22Rv1 (cell line): ENCODE results near the gene COL6A2.

Experiments used
- H3K27ac ChIP-seq: fragments of 450-650 bp; 2 replicates; pipeline ENCODE4 v1.5.1; 2017
- ZFX ChIP-seq: fragments of 450-650 bp; IDR thresholded peaks from 2 replicates; pipeline ENCODE4 v1.6.1; 2017; ENCODE audit warnings: antibody characterized with exemption, borderline replicate concordance
- TF ChIP-seq, protein P1 (sequence below): fragments of 450-650 bp; IDR thresholded peaks from 2 replicates; pipeline ENCODE4 v1.5.1; 2017; ENCODE audit warnings: mild to moderate bottlenecking

The COL6A2 gene

DNA sequence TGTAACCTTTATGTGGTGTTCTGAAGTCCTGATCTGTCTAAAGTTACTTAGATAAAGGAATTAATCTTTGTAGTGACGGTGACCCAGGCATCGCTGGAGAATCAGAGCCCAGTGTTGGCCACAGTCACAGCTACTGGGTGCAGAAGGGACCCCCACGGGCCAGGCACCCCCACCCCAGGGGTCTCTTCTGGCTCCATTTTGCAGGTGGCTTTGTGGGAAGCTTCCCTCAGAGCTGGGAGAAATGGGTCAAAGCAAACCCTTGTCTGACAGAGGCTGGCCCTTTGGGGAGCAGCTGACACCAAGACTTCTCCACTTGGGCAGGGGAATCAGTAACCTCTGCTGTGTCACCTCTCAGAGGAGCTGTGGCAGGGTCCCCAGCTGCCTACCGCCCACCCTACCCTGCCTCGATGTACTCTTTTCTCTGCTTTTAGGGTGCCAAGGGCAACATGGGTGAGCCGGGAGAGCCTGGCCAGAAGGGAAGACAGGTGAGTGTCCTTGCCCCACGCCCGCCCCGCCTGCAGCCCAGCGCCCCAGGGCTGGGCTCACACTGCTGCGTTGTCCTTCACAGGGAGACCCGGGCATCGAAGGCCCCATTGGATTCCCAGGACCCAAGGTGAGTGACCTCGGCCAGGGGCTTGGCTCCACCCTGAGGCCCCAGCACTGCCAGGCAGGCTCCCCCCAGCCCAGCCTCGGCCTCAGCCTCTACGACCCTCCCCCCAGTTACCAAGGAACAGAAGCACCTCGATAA, 17.7 kb downstream of the COL6A2 start:
- H3K27ac ChIP-seq = no peak overlapping the region
- TF ChIP-seq, protein P1, sequence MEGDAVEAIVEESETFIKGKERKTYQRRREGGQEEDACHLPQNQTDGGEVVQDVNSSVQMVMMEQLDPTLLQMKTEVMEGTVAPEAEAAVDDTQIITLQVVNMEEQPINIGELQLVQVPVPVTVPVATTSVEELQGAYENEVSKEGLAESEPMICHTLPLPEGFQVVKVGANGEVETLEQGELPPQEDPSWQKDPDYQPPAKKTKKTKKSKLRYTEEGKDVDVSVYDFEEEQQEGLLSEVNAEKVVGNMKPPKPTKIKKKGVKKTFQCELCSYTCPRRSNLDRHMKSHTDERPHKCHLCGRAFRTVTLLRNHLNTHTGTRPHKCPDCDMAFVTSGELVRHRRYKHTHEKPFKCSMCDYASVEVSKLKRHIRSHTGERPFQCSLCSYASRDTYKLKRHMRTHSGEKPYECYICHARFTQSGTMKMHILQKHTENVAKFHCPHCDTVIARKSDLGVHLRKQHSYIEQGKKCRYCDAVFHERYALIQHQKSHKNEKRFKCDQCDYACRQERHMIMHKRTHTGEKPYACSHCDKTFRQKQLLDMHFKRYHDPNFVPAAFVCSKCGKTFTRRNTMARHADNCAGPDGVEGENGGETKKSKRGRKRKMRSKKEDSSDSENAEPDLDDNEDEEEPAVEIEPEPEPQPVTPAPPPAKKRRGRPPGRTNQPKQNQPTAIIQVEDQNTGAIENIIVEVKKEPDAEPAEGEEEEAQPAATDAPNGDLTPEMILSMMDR = no peak
- TF ChIP-seq ZFX = no peak

GRCh38 chr21:46116189-46116775, 18.4 kb downstream of the COL6A2 start:
- TF ChIP-seq, protein P1 = no peak
- no peak for TF ChIP-seq ZFX
- no peak overlapping the region for H3K27ac ChIP-seq

DNA sequence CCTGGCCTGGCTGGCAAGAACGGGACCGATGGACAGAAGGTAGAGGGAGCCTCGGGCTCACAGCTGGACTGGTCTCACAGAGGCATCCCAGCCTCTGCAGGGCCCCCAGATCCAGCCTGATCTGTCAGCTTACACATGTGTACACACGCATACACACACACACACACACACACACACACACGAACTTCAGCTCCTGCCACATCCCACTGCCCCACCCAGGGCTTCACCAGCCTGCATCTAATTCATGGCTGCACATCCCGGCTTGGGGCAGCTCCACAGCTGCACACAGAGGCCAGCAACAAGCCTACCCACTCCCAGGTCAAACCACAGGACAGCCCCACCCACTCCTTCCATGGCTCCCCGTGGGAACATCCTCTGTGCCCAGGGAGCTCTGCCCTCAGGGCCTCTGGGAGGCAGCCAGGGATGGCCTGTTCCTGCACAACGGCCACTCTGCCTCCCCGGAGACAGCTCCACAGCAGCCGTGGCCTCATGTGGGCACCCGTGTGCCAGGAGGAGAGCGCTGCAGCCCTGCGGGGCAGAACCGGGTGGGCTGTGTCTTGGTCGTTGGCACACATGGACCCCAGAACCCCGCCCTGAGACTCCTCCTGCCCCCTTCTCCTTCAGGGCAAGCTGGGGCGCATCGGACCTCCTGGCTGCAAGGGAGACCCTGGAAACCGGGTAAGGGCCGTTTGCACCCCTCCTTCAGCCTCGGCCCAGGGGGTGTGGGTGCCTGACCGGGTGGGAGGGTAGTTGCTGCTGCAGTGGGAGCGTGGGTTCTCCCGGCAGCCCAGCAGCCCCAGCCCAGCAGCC, 19.1 kb downstream of the COL6A2 start:
- TF ChIP-seq, protein P1 = no peak
- TF ChIP-seq ZFX = no peak
- no peak overlapping the region for H3K27ac ChIP-seq

GRCh38 chr21:46117586-46118315, 19.8 kb downstream of the COL6A2 start:
- no peak for TF ChIP-seq ZFX
- TF ChIP-seq, protein P1 = no peak
- H3K27ac ChIP-seq = no peak overlapping the region

GRCh38 chr21:46118316-46119143, 20.6 kb downstream of the COL6A2 start:
- TF ChIP-seq, protein P1 = no peak
- no peak for TF ChIP-seq ZFX
- H3K27ac ChIP-seq = no peak overlapping the region

DNA sequence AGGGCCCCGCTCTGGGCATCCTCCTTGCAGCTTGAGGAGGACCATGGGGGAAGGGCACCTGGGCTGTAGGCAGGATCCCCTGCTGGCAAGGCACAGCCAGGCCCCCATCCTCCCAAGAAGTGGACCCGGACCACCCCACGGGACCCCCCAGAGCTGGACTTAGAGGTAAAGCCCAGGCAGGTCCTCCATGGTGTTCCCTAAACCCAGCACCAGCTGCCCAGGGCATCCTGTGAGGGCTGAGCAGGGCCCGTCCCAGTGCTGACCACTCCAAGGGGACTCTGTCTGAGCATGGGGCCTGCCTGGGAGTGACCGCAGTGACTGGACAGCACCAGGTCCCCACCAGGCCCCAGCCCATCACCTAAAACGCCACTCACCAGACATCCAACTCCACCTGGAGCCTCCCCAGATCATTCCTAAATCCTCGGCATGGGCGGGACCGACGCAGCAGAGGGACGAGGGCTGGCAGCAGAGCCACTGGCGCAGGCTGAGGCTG, 21.3 kb downstream of the COL6A2 start:
- TF ChIP-seq ZFX = no peak
- TF ChIP-seq, protein P1 = no peak
- no peak overlapping the region for H3K27ac ChIP-seq
